ENCODE data around the gene ATP9B.
"Not testable (repeated sequence)": the region's sequence is repeated elsewhere in the genome, so short reads cannot be mapped to it uniquely, and the experiment has no call there.

Gene ATP9B

DNA sequence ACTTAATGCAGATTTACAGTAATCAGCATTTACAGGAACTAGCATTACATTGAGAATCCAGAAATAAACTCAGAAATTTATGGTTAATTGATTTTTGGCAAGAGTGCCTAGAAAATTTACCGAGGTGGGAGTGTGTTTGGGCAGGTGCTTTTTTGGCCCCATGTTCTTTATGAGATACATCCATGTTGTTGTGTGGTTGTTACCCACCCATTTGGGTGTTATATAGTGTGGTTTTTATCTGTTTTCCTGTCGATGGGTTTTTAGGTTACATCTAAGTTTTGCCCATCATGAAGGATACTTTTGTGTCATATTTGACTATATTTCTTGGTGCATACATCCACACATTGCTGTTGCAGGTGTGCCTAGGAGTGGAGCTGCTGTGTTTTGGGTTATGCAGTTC, 82.0 kb downstream of the ATP9B start:
- DNase-seq: no peak

DNA sequence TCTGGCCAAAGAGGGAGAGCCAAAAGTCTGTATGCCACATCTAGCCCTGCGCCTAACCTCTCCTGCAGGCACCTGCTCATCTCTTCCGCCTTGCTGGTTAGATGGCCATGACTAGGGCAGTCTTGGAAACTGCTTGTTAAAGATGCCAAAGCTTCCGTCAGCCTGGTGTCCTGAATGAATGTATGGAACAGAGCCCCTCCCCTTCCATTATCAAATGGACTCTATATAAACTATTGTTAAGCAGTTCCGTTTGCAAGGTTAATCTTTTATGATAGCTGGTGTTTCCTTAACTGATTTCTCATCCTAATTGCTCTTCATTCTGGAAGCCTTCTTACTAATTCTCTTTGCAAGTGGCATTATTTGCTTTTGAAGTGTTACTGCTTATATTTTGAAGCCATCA, 87.1 kb downstream of the ATP9B start:
- no peak for DNase-seq

DNA sequence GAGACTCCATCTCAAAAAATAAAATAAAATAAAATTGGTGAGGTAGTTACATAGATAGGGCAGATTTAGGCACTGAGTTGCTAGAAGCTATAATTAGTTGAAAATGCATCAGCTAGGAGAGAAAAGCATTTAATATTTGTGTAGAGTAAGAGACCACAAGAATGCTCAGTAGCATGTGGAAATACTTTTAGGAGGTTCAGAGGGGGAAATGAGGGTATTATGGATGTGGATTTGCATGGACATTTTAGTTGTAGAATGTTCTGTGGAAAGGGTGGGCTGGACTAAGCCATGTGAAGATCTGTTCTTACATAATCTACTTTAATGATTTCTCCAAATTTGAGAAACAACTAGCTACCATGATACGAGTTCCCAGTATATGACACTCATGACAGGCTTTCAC, 95.5 kb downstream of the ATP9B start:
- DNase-seq: no peak

DNA sequence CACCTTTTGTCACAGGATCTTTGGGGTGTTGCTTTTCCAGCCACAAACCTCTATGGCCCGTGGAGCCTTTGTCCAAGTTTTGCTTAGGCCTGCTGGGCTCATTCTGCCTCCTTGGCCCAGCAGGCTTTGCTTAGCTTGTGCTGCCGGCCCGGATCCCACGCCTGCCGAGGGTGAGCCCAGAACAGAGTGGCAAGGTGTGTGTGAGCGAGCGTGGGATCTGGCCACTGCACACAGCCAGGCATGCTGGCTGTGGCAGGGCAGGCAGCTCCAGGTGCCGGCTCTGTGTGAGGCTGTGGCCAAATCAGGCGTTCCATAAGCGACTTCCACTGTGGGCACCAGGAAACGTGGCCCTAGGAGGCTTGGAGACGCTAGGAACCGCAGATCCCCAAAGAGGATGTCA, 97.5 kb downstream of the ATP9B start:
- no peak for DNase-seq

DNA sequence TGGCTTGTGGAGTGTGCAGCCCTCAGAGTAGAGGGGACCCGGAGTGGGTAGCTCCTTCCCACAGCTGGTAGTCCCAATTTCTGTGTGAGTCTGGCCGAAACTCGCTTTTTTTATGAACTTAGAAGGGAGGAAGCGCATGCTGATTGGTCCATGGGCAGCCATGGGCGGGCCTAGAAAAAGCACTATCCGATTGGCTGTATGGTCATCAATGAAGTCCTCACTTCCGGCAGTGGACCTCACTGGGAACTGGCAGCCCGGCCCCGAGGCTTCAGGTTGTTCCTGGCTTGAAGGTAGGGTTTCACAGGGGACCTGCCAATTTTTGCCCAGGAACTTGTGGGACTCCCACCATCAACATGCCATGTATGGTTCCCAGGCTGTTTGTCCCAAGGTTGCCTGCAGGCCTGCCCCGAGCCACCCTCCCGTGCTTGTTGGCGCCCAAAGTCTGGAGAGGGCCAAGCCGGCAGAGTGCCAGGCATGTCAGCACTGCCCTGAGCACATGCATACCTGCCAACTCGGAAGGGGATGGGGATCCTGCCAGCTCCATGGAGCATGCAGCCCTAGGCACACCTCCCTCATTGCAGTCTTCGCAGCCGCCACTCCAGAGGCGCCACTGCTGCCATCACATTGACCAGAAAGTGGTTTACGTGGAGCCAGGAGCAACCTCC, 98.5 kb downstream of the ATP9B start:
- no peak for DNase-seq

DNA sequence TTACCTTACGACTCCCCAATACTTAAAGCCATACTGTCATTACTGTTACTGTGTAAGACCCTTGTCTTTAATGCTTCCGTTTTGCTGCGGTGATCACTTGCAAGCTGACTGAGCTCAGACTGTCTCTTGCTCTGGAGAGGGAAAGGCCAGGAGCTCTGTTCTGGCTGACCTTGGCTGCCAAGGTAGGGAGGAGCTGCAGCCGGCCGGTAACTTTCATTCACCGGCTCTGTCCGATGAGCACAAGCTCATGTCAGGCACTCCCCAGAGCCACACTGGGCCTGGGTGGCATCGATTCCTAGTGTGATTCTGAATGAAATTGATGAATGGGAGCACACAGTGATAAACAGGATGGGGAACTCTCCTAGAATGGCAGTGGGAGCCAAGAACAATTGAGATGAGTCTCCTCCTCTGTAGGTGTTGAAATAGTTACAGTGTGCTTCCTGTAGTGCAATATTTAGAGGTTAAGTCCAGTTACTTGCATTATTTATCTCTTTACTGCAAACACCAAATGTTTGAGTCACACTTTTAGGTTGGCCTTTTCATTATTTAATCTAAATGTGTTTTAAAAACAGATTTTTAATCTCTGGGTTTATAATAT, 100.9 kb downstream of the ATP9B start:
- DNase-seq: no peak

DNA sequence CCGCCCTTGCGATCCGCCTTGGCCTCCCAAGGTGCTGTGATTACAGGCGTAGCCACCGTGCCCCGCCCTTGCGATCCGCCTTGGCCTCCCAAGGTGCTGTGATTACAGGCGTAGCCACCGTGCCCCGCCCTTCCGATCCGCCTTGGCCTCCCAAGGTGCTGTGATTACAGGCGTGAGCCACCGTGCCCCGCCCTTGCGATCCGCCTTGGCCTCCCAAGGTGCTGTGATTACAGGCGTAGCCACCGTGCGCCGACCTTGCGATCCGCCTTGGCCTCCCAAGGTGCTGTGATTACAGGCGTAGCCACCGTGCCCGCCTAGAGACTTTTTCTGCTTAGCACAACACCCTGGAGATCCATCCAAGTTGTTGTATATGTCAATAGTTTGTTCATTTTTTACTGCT, 103.1 kb downstream of the ATP9B start:
- DNase-seq: not testable (repeated sequence)

DNA sequence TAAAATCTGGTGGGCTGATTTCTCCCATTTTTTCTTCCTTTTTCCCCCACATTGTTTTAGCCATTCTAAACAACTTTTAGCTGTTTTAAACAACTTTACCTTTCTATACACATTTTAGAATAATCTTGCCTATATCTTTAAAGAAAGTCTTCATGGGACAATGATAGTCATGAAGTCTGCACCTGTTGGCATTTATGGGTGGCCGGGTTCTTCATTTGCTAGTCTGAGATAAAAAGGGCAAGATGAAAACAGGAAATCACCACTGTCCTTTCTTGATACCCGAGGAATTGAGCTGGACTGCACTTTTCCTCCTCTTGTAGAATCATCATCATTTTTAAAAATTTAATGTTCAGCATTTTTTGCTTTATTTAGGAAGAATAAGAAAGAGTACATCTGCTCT, 104.5 kb downstream of the ATP9B start:
- DNase-seq: no peak

DNA sequence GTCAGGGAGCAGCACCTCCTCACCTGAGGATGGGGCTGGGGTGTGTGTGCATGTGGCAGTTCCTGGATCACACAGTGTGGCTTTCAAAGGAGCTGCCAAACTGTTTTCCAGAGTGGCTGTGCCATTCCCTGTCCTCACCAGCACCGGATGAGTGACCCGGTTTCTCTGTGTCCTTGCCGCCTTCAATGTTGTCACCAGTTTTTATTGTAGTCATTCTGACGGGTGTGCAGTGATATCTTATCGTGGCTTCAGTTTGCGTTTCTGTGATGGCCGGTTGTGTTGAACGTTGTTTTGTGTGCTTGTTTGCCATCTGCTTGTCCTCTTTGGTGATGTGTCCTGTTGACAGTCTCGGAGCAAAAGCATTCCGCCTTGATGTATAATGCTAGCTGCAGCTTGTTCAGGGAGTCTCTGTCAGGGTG, 108.9 kb downstream of the ATP9B start:
- DNase-seq: no peak

DNA sequence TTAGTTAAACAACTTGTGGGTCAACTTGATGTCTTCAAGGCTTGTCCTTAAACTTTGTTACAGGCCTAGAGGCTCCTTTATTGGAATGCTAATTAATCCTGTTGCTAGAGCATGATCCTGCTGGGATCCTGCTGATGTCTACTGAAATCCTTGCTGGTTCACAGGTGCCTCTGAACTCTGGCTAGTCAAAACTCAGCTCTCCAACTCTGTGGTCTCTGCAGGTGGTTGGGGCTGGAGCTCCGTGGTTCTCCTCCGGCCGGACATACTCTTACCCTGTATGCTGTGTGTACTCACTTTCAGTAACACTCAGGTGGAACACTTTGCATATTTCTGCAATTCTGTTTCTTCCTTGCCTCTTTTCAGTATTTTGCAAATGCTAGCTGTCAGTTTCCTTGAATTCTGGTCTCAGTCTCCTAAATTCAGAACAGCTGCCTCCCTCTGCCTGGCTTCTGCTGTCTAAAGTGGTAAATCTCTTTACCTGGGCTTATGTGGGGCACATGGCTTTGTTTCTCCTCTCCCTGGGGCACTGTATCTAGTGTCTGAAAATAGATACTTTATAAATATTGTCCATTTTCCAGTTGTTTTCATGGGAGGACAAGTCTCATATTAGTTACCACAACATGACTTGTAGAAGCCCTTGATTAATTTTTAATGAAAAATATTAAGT, 113.0 kb downstream of the ATP9B start:
- DNase-seq: no peak

DNA sequence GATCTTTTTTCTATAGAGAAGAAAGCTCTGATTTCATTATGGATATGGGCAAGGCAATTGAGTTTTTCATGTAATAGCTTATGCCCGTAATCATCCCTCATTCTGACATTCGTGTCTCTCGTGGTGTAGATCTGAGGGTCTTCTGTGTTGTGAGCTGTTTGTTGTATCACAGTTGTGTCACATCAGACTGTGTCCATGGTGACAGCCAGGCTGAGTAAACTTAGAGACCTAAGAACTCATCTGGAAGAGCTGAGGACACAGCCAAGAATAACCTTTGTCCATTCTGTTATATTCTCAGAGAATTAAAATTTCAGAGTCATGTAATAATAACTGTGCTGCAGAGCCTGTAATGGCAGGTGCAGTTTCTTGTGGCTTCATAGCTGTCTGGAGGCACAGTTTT, 116.5 kb downstream of the ATP9B start:
- no peak for DNase-seq

DNA sequence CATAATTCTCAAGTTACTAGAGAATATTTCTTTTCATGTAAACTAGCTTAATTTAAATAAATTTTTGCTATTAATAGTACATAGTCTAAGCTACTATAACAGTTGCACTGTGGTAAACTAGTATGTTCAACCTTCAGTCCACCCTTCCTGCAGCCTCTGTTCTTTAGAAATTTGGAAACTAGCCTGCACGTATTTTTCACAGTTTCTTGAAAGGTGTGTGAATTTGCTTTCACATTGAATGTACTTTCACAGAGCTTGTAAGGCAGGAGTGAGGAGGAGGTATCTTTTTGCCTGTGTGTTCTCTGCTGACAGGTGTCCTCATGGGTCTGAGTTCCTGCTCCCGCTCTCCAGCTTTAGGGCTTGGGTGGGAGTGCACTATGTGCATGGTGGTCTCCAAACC, 117.5 kb downstream of the ATP9B start:
- DNase-seq: no peak

DNA sequence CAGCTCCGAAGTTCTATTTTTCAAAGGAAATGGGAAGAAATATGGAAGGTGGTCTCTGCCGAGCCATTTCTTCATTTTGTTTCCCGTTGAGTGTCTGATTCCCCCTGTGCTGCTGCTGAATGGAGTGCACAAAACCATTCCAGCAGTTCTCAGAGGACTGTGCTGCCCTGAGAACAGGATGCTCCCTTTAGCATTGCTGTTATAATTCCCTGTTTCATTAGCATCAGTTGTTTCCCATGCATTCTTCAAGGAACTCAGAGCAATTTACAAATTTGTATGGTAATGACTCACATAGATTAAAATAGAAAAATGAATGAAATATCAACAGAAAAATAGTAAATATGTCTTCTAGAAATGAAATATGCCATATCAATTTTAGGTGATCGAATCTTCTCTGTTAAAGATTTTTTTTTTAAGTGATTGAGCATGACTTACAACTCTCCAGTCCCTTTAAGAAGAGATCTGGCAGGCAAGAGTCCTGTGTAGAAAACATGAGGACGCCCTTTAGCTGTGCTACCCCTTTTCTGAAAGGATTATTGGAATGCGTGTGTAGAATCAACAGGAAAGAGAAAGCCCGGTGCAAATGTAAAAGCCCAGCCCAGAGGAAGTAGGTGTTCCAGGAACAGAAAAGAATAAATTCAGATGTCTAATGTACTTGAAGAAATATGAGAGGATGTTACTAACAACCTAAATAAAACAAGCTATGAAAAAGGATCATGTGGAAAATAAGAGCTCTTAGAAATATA, 118.5 kb downstream of the ATP9B start:
- no peak for DNase-seq

DNA sequence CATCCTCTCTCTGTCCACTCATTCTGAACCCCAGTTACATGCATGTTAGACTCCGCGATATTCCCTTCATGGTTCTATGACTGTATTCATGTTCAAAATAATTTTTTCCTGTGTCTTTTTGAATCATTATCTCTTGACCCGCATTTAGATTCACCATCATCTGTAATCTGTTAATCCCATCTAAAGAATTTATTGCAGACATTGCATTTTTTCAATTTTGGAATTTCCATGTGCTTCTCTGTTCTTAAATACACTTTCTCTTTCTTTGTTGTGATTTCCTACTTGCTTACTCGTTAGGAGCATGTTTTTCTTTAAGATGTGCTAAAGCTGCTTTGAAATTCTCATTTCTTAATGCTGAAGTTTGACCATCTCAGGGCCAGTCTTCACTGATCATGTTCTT, 122.2 kb downstream of the ATP9B start:
- DNase-seq: no peak

DNA sequence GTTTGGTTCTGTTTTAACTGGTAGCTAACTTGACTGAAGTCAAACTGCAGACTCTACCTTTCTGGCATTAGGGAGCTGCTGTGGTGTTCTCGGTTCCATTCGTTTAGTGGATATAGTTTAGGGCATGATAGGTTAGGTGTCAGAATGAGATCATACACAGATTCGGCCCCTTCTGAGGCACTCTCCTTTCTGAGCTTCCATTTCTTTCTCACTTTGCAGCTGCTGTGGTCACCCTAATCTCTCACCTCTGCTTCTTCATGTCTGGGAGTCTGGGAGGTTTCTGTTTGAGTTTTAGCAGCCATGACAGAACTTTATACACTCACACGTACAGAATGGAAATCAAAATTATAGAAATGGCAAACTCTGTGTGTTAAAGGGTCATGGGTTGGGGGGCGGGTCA, 122.8 kb downstream of the ATP9B start:
- no peak for DNase-seq

DNA sequence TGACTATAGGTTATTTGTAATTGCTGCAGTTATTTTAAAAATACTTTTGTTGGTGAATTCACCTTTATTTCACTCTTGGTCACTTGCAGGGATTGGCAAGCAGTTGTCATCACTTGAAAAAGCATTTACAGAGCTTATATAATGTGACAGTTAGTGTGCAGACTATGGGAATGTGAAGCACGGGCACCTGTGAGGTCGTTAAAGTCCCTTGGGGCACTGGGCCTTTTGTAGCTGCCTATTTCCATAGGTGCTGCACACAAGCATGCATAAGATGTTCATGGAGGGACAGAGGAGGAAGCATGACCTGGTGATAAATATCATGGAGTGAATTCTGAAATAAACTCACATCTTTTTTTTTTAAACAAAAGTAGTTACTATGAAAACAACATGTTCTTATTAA, 124.6 kb downstream of the ATP9B start:
- no peak for DNase-seq

DNA sequence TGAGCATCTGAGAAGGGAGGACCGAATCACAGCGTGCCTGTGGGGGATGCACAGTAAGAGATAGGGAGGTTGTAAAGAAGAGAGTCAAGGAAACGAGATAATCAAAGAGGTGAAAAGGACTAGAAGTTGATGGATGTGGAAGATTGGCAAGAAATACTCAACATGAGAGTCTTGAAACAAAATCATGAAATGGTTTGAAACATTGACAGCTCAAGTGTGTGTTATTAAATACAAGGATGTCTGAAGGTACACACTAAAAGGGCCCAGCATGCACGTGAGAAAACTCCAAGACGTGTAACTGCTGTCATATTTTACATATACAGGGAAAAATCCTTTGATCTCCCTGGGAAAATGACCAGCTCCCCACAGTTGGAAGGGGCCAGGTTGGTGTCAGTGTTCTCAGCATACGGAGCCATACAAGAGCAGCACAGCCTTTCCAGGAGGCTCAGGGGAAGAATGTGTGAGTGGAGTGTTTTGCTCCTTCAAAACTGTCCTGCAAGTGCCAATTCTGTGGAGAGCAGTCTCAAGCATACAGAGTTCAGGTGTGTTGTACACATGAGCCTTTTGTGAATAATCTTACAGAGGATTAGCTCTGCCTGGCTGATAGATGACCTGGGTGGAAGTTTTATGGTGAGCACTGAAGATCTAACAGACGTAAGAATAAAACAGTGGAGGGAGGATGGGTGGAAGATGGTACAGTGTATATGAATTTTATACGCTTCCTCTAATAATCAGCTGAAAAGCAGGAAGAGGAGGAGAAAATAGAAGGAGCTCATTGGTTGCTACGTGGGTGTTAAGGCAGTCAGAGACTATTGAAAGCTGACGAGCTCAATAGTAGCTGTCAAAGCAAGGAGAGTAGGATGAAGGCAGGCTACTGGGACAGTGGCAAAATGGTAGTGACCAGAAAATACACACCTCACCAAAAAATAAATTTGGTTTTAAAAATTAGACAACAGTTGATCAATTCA, 126.8 kb downstream of the ATP9B start:
- no peak for DNase-seq

DNA sequence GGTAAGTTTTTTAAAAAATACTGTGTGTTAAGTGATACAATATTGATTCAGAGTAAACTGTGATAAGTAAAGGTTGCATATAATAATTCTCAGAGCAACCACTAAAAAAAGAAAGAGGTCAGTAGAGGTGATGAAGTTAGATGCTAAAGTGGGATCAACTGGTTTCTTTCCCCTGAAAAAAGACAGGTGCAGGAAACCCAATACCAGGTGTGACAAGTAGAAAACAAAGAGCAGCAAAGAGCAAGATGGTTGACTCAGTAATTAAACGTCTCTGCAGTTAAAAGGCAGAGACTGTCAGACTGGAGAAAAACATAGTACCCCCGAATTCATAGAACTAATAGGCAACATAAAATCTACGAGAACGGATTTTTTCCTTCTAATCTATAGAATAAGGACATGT, 128.3 kb downstream of the ATP9B start:
- no peak for DNase-seq

DNA sequence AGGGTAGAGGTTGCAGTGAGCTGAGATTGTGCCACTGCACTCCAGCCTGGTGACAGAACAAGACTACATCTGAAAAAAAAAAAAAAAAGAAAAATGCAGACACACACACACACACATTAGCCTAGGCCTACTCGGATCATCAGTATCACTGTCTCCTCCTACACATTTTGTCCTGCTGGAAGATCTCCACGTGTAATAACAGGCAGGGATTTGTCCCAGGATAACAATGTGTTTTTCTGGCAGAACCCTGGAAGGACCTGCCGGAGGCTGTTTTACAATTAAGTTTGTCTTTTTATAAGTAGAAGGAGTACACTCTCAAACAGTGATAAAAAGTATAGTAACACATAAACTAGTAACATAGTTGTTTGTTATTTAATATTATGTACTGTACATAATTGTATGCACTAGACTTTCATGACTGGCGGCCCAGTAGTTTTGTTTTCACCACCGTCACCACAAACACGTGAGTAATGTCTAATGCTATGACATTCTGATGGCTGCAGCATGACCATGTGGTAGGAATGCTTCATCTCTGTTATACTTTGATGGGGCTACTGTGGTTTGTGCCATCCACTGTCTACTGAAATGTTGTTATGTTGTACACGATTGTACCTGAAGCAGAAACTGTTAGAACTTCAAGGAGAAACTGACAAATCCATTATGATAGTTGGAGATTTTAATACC, 130.6 kb downstream of the ATP9B start:
- no peak for DNase-seq

DNA sequence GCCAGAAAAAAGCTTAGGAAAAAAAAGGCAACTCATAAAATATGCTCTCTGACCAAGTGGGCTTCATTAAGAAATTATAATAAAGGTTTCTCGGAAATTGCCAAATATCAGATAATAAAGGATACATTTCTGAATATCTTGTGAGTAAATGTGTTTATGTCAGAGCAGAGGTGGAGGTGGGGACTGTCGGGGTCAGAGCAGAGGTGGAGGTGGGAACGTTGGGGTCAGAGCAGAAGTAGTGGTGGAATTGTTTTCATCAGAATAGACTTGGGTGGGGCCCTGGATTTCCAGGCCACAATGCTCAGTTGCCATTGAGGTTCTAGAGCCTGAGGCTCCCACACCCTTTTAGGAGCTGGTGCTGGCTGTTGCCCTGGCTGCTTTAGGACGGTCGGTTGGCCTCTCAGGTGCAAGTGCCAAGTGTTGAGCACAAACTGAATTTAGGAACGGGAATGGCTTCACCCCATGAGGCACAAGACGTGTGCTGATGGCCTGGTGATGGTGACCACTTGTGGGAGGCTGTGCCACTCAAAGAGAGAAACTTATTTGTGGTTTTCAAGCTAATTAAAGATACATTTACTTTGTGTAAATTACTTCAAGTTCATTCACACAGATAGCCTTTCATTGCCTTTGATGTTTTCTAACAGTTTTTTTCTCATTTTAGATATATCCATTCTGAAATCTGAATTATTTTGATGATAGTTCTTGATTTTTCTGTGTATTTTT, 131.5 kb downstream of the ATP9B start:
- DNase-seq: no peak

DNA sequence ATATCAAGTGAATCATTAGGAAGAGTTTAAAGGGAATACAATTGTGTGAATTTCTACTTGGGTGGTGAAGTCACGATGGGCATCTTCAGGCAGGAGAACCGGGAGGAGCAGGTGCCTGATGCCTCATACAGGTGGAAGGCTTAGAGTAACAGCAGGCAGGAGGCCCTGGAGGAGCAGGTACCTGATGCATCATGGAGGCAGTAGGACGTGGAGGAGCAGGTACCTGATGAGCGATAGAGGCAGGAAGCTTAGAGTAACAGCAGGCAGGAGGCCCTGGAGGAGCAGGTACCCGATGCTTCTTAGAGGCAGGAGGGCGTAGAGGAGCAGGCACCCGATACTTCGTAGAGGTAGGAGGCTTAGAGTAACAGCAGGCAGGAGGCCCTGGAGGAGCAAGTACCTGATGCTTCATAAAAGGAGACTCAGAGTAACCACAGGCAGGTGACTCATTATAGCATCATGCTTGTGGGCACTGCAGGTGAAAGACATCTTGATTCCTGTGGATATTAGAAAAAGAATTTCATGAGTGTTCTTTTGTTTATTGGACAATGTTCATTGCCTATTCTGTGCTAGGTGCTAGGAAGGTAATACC, 133.9 kb downstream of the ATP9B start:
- DNase-seq: no peak
